Umbilical cord (tissue), 2 donors: ENCODE data around the gene ZFX. TPM values are rescaled to one million over a fixed set of nuclear protein-coding genes. Genes with fewer than 3 reads are reported as not detected.
"Not testable (repeated sequence)": the region's sequence is repeated elsewhere in the genome, so short reads cannot be mapped to it uniquely, and the experiment has no call there.

Source experiments
- DNase-seq: peaks from one replicate; pipeline ENCODE4 v3.0.0-alpha.2; 2015; ENCODE audit warnings: low spot score
- total RNA-seq: library from RNA; depleted of rRNA; stranded (reverse); fragments of >200 nt; gene quantifications from one replicate; pipeline ENCODE4 v1.2.3, GENCODE V29; 2014; ENCODE audit warnings: low replicate concordance; ENCODE audit not compliant: insufficient read depth

ZFX gene
- total RNA-seq, 1 donor from 2014 or later = 40.4 TPM

DNA sequence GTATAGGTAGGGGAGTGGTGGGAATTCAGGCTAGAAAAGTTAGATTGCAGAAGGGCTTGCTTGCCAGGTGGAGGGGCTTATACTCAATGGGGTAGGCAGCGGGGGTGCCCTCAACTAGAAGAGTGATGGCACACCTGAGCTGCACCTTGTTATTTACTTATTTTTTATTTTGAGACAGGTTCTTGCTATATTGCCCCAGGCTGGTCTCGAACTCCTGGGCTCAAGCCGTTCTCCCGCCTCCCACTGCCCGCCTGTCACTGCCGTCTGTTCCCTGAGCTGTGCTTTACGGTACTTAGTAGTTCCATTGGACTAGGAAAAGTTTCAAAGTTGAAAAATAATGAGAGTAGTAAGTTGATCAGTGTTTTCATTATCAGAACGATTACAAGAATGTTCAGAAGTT lies 2.0 kb downstream of the ZFX start:
- DNase-seq = no peak

GRCh38 chrX:24153178-24153795 lies 3.8 kb downstream of the ZFX start:
- peak; percentile 9 for DNase-seq

DNA sequence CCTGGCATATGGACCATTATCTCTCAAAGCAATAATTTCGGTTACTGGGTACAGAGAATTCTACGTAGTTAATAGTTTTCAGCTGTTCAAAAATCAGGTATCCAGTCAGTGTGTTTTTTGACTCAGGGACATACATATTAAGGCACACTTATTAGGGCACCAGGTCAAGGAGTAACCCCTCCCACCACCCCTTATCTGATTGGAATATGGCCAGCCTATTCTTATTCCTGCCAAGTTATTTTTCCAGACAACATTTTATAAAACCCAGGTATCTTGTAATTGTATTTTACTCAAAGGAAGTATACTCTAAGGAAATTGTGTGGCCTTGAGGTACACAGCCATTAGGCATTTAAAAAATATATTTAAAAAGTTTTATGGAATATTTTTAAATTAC lies 4.3 kb downstream of the ZFX start:
- DNase-seq = no peak

DNA sequence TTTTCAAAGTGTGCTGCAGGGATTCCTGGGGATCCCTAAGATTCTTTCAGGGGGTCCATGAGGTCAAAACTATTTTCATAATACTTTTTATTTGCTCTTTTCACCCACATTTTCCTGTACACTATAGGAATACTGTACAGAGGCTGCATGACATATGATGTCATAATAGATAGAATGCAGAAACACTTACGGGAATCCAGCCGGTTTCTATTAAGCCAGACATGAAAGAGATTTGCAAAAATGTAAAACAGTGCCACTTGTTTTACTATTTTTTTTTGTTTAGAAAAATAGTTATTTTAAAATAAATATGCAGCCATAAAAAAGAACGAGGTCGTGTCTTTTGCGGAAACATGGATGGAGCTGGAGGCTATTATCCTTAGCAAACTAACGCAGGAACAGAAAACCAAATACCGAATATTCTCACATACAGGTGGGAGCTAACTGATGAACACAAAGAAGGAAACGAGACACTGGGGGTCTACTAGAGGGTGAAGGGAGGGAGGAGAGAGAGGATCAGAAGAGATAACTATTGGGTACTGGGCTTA lies 5.0 kb downstream of the ZFX start:
- DNase-seq = peak; percentile 47

DNA sequence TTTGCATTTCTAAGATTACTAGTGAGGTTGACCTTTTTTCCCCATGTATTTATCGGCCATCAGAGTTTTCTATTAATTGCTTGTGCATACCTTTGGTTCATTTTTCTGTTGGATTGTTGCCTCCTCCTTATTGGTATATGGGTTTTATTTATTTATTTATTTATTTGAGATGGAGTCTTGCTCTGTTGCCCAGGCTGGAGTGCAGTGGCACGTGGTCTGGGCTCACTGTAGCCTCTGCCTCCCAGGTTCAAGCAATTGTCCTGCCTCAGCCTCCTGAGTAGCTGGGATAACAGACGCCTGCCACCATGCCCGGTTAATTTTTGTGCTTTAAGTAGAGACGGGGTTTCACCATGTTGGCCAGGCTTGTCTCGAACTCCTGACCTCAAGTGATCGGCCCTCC lies 6.2 kb downstream of the ZFX start:
- DNase-seq = not testable (repeated sequence)

GRCh38 chrX:24156177-24156576 lies 6.6 kb downstream of the ZFX start:
- no peak for DNase-seq

DNA sequence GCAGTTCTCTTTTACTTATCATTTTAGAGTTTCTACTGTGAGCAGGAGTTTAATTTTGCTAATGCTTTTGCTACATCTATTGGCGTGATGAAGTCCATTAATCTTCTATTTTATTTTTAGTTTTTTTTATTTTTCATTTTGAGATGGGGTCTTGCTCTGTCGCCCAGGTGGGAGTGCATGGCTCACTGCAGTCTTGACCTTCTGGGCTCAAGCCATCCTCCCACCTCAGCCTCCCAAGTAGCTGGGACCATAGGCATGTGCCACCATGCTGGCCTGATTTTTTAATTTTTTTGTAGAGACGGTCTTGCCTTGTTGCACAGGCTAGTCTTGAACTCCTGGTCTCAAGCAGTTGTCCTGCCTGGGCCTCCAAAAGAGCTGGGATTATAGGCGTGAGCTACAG lies 9.4 kb downstream of the ZFX start:
- no peak for DNase-seq

DNA sequence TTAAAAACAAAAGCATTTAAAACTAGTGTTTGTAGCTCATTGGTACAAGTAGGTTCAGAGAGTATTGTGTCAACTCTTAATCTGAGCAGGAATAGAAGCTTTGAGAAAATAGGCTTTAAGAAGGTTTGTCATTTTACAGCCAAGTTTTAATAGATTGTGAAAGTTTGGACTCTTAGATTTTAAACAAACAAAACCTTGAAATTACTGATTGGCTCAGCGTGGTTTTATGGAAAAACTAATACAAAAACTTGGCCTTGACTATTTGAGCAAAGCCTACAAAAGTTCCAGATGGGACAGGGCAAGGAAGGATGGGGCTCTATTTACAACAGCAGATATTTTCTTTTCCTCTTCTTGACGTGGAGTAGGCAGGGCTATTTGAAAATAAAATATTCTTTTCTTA lies 16.5 kb downstream of the ZFX start:
- no peak for DNase-seq

DNA sequence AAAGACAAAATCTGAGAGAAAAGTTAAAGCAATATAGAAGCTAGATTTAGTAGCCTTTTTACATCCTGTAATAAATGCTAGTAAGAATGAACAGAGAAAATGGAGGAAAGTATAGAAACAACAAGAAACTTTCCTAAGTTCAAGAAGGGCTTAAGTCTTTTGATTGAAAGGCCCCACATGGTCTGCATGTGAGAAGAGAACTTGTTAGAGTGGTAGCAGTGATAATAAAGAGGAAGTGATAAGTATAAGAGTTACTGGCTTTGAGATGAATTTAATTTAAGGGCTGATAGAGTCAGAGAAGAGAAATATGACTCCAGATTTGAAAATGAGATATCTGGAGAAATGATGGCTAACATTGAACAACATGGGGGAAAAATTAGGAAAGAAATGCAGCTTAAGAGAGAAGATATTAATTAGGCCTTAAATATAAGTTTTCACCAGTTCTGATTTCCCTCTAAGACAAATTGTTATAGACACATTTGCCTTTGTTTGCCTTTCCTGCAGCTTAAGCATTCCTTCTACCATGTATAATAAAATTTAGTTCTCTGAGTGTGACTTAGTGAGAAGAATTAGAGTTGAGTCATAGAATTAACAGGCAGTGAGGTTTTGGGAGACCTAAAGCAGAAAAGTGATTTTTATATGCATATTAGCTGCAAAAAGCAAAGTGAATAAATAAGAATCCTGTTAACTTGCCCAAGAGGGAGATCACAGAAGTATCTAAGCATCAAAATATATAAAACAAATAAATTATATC lies 18.4 kb downstream of the ZFX start:
- DNase-seq = no peak

DNA sequence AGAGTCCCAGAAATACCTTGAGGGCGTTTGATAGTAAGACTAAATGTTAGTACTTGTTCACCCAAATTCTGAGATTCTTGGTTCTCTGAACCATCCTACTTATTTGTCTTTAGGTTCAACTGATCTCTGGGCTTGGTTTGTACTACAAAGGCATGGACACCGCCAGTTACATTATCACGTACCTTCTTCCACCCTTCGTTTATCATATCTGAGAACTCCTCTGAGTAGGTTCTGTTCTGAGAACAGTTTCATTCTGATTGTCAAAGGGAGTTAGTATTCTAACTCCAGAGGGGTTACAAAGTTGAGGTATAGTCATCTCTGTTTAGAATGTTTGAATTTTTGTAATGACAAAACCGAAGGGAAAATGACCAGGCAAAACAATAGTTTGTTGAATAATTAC lies 19.3 kb downstream of the ZFX start:
- no peak for DNase-seq

DNA sequence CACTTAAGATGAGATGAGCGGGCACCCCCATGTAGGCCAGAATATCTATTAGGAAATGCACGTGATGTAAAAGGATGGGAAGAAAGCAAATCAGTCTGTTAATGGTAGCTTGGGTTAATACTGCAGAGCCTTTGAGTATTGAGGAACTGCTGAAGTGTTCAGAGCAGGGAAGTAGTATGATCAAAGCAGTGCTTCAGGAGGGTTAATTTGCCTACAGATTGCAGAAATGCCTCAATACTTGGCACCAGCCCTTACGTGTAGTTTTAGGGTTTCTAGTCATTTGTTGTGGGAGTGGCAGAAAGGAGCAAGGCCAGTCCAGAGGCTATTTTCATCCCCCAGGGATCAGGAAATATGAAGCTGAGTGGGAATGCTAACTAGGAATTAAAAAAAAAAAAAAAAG lies 19.7 kb downstream of the ZFX start:
- DNase-seq = no peak

DNA sequence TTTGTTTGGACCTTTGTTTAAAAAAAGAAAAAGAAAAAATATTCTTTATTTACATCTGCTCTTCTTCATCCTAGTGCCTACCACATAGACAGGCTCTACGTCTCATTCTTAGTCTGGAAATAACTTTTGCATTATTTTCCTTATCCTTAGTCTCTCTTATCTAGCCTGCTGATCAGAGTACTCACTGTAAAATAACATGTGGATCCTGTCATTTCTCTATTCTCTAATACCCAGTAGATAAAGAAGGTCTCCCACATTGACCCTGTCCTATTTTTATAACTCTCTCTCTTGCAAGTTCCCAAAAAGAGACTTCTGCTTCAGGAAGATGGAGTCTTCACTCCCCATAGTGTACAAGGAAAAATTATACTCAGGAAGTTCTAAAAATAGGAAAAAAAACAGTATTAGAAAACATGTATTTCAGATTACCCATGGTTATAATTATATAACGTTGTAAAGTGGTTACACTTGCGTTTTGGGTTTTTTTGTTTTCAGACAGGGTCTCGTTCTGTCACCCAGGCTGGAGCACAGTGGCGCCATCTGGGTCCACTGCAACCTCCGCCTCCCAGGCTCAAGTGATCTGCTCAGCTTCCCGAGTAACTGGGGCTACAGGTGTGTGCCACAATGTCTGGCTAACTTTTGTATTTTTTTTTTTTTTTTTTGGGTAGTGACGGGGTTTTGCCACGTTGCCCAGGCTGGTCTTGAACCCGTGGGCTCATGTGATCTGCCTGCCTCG lies 23.8 kb downstream of the ZFX start:
- peak; percentile 46 for DNase-seq

DNA sequence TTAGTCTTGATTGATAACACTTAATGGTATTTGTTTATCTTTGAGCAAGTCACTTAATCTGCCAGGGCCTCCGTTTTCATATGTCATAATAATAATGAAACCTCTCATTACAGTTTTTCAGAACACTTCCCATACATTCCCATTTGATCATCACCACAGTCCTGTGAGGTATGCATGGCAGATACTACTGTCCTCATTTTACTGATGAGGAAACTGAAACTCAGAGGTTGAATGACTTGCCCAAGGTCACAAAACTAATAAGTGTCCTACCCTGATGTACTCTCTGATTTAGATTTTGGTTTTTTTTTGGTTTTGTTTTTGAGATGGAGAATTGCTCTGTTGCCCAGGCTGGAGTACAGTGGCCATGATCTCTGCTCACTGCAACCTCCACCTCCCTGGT lies 25.7 kb downstream of the ZFX start:
- DNase-seq = no peak

- DNase-seq = no peak
These were observed 28.9 kb downstream of the ZFX start for GRCh38 chrX:24178441-24178840.

DNA sequence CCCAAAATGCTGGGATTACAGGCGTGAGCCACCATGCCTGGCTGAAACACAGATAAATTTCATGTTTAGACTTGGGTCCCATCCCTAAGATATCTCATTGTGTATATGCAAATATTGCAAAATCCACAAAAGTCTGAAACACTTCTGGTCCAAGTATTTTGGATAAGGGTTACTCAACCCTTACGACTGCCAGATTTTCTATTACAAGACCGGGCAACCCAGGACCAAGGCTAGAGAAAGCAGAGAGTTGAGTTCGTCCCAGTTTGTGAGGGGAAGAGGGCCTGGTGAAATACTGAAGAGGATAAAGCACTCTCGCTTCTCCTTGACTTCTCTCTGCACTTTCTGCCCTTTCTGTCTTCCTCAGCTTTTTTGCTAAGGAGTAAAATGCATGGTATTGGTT lies 34.5 kb downstream of the ZFX start:
- DNase-seq = no peak

- DNase-seq = no peak
These were observed 37.0 kb downstream of the ZFX start for GRCh38 chrX:24186483-24186882.

DNA sequence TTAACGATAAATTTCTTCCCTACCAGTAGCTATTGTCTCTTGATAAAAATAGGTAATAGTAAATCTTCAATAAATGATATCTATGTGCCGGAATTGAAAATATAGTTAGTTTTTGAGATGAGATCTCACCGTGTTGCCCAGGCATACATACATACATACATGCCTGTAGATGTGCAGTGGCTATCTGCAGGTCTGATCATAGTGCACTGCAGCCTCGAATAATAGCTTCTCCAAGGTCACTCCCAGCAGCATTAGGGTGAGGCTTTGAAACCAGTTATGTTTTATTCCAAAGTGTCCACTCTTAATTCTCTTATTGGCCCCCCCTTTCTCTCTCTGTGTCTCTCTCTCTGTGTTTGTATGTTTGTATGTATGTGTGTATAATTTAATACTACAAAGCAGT lies 37.5 kb downstream of the ZFX start:
- no peak for DNase-seq

DNA sequence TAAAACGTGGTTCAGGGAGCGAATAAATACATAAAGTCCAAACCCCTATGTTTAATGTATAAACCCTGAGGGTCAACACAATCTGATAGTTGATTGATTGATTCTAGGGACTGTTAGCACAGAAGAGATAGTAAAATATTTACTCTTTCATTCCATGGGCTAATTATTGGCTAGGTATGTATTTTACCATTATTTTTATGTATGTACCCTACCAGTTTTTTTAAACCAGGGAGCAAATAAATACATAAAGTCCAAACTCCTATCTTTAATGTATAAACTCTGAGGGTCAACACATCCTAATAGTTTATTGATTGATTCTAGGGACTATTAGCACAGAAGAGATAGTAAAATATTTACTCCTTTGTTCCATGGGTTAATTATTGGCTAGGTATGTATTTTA lies 40.0 kb downstream of the ZFX start:
- DNase-seq = no peak

DNA sequence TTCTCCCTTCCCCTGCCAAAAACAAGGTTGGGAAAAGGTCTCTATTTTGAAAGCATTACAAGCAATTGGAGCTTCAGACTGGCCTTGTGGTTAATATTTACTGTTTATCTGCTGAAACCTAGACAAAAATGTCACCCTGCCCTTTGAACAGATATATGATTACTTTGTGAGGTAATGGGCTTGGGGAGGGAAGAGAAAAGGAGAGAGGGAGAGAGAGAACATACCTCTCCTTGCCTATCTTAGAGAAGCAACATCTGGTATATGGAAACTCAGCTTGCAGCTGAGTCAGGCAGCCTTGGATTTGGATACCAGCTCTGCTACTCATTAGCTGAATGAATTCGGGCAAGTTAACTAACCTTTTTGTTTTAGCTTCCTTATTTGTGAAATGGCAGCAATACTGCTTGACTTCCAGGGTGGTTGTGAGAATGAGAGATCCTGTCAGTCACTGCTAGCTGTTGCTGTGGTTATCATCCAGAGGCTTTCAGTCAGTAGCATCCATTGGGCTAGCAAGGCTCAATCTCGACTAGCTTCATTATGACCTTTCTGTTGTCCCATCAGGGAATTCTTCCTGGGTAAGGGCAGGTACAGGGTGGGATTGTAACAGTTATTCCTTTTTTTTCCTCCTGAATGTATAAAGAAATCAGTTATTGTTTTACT lies 41.1 kb downstream of the ZFX start:
- no peak for DNase-seq

- DNase-seq = no peak
These were observed 47.0 kb downstream of the ZFX start for GRCh38 chrX:24196509-24196908.

DNA sequence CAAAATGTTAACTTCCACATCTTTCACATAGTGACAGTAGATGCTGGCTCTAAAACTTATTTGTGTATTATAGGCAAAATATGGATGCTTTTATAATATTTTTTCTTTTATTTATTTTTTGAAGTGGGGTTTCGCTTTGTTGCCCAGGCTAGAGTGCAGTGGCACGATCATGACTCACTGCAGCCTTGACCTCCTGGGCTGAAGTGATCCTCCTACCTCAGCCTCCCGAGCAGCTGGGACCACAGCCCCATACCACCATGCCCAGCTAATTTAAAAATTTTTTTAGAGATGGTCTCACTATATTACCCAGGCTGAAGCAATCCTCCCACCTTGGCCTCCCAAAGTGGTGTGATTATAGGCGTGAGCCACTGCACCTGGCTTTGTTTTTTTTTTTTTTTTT lies 48.6 kb downstream of the ZFX start:
- no peak for DNase-seq

DNA sequence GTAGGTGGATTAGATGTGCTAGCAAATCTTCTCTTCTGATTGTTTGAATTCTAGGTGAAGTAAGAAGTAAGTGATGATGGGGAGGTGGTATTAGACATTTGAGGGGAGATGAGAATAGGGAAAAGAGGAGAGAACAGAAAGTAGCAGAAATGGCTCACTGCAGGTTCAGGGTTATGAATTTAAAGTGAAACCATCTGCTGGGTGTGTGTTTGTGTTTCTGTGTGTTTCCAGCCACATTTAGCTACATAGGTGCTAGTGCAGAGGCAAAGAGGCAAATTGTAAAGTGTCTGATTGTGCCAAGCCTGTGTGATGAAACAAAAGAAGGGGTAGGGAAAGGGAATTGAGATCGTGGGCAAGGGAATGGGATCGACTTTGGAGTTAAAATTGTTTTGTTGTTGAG lies 50.6 kb downstream of the ZFX start:
- DNase-seq = no peak
